ENCODE measurements around the gene PPM1H. TPM values are rescaled to one million over a fixed set of nuclear protein-coding genes. Genes with fewer than 3 reads are reported as not detected.

Gene PPM1H
- total and polyA plus RNA-seq, 2 donors (not counting 1 experiment from before 2014, with no cell fraction given): 0.01 TPM; not detected in 1

DNA sequence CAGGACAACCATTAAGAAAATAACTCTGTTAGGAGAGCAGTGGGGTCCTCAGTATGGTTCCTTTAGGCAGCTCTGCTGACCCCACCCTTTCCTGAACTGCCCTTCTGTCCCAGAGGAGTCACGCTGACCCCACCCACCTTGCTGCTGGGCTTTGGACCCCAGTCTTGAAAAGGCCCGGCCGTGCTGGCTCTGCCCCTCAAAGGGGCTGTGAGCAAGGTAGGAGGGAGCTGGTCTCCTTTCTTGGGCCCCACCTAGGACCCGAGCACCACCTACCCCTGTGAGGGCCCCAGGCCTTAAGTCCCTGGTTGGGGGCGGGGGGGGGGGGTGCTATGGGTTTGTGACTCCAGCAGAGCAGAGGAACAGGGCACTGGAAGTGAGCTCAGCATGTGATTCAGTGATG lies 297.3 kb downstream of the PPM1H start:
- Histone ChIP-seq H3K4me3 (ENCODE audit: control extremely low read depth in 1 of 5, extremely low read depth in 1 of 5, insufficient read depth in 1 of 5, low read depth in 2 of 5, low read length in 4 of 5) (no peak overlapping the region), H3K27me3 (replicated peaks in 1 of 4; ENCODE audit: control extremely low read depth in 1 of 4, control insufficient read depth in 3 of 4, insufficient read depth in 4 of 4, low read length in 3 of 4) (peaks cover 0 to 18% (median 15%) of the 10 kb centered on the region in 4 experiments), H3K9ac (ENCODE audit: low read length) (no peak overlapping the region), H3K4me1 (ENCODE audit: control insufficient read depth in 2 of 2, insufficient read depth in 2 of 2, low read length in 2 of 2) (peaks cover 5% of the 10 kb centered on the region in 2 donors), H4K20me1 (ENCODE audit: control insufficient read depth, insufficient read depth, low read length, poor library complexity, severe bottlenecking) (no peaks in the 10 kb centered on the region), H3K27ac (ENCODE audit: low read length in 2 of 2) (no peak overlapping the region), H3K4me2 (replicated peaks; ENCODE audit: low read depth, low read length, poor library complexity, severe bottlenecking) (no peak overlapping the region), H3K79me2 (ENCODE audit: control insufficient read depth, insufficient read depth, low read length) (no peaks in the 10 kb centered on the region), H3K9me3 (ENCODE audit: control extremely low read depth in 1 of 3, control insufficient read depth in 2 of 3, insufficient read depth in 1 of 3, low read length in 2 of 3) (no peaks in the 10 kb centered on the region), H2AFZ (ENCODE audit: insufficient read depth, low read depth, low read length, poor library complexity, severe bottlenecking) (no peak overlapping the region), H3K36me3 (replicated peaks in 1 of 2; ENCODE audit: control extremely low read depth in 1 of 2, control insufficient read depth in 1 of 2, extremely low read depth in 1 of 2, insufficient read depth in 2 of 2, low read length in 1 of 2) (no peaks in the 10 kb centered on the region)
- TF ChIP-seq, protein P1, sequence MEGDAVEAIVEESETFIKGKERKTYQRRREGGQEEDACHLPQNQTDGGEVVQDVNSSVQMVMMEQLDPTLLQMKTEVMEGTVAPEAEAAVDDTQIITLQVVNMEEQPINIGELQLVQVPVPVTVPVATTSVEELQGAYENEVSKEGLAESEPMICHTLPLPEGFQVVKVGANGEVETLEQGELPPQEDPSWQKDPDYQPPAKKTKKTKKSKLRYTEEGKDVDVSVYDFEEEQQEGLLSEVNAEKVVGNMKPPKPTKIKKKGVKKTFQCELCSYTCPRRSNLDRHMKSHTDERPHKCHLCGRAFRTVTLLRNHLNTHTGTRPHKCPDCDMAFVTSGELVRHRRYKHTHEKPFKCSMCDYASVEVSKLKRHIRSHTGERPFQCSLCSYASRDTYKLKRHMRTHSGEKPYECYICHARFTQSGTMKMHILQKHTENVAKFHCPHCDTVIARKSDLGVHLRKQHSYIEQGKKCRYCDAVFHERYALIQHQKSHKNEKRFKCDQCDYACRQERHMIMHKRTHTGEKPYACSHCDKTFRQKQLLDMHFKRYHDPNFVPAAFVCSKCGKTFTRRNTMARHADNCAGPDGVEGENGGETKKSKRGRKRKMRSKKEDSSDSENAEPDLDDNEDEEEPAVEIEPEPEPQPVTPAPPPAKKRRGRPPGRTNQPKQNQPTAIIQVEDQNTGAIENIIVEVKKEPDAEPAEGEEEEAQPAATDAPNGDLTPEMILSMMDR (IDR thresholded peaks at IDR 0.05): no peak
- TF ChIP-seq EZH2 (IDR thresholded peaks at IDR 0.05; ENCODE audit: borderline replicate concordance, insufficient read depth, low read depth, low read length, poor library complexity, severe bottlenecking): no peak
- H3K9me3 Mint-ChIP-seq (ENCODE audit: insufficient read depth): no peaks in the 10 kb centered on the region
- peaks cover 9% of the 10 kb centered on the region for H3K4me1 Mint-ChIP-seq
- intact Hi-C loops (cut with micrococcal nuclease): no loop called here
- POLR2A ChIA-PET: no interaction called here
- ATAC-seq (ENCODE audit: low read depth): no peak
- H3K4me3 Mint-ChIP-seq: no peak overlapping the region
- H3K27ac Mint-ChIP-seq: no peak overlapping the region
- CTCF ChIA-PET: no interaction called here
- no peak for DNase-seq
- peaks cover 44% of the 10 kb centered on the region for H3K27me3 Mint-ChIP-seq
- WGBS (ENCODE audit: insufficient coverage): no CpG with 5 or more reads among the region's 5 CpGs

DNA sequence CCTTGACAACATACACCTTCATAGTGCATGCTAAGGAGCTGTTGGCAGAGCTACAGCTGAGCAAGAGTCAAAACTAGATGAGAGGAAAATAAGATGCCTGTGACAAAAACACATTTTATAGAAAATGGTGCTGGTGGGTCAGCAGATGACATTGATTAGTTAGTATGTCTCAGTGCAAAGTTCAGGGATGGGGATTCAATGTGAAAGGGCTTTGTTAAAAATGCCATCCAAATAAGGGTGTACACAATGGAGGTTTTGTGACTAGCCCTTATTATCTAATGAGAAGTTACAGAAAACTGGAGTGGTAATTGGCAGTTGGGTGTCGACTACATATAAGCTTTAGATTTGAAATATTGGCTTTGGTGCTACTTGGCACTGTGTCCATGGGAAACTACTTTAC lies 299.3 kb downstream of the PPM1H start:
- ATAC-seq (ENCODE audit: low read depth): no peak
- H3K27me3 Mint-ChIP-seq: peaks cover 55% of the 10 kb centered on the region

More for the DNA sequence above, 299.3 kb downstream of the PPM1H start:
- Histone ChIP-seq H3K9ac (ENCODE audit: low read length) (no peak overlapping the region), H3K27ac (ENCODE audit: low read length in 2 of 2) (no peak overlapping the region), H3K36me3 (replicated peaks in 1 of 2; ENCODE audit: control extremely low read depth in 1 of 2, control insufficient read depth in 1 of 2, extremely low read depth in 1 of 2, insufficient read depth in 2 of 2, low read length in 1 of 2) (no peaks in the 10 kb centered on the region), H3K79me2 (ENCODE audit: control insufficient read depth, insufficient read depth, low read length) (no peaks in the 10 kb centered on the region), H3K9me3 (ENCODE audit: control extremely low read depth in 1 of 3, control insufficient read depth in 2 of 3, insufficient read depth in 1 of 3, low read length in 2 of 3) (no peaks in the 10 kb centered on the region), H3K27me3 (replicated peaks in 1 of 4; ENCODE audit: control extremely low read depth in 1 of 4, control insufficient read depth in 3 of 4, insufficient read depth in 4 of 4, low read length in 3 of 4) (peaks cover 0 to 34% (median 31%) of the 10 kb centered on the region in 4 experiments), H3K4me3 (ENCODE audit: control extremely low read depth in 1 of 5, extremely low read depth in 1 of 5, insufficient read depth in 1 of 5, low read depth in 2 of 5, low read length in 4 of 5) (no peak overlapping the region), H3K4me1 (ENCODE audit: control insufficient read depth in 2 of 2, insufficient read depth in 2 of 2, low read length in 2 of 2) (peaks cover 18 to 19% of the 10 kb centered on the region in 2 donors), H3K4me2 (replicated peaks; ENCODE audit: low read depth, low read length, poor library complexity, severe bottlenecking) (no peak overlapping the region), H2AFZ (ENCODE audit: insufficient read depth, low read depth, low read length, poor library complexity, severe bottlenecking) (no peak overlapping the region), H4K20me1 (ENCODE audit: control insufficient read depth, insufficient read depth, low read length, poor library complexity, severe bottlenecking) (no peaks in the 10 kb centered on the region)
- no peak overlapping the region for H3K4me3 Mint-ChIP-seq
- H3K9me3 Mint-ChIP-seq (ENCODE audit: insufficient read depth): no peaks in the 10 kb centered on the region
- ChIA-PET POLR2A (no interaction called here), CTCF (no interaction called here)
- intact Hi-C loops (cut with micrococcal nuclease): no loop called here
- H3K4me1 Mint-ChIP-seq: peaks cover 14% of the 10 kb centered on the region
- TF ChIP-seq EZH2 (IDR thresholded peaks at IDR 0.05; ENCODE audit: borderline replicate concordance, insufficient read depth, low read depth, low read length, poor library complexity, severe bottlenecking): no peak
- TF ChIP-seq, protein P1 (IDR thresholded peaks at IDR 0.05): no peak
- no peak for DNase-seq
- no CpG with 5 or more reads among the region's 1 CpG for WGBS (ENCODE audit: insufficient coverage)
- H3K27ac Mint-ChIP-seq: no peak overlapping the region

Data from B cell (primary cell).